ENCODE measurements around the gene FAM3D. TPM values are rescaled to one million over a fixed set of nuclear protein-coding genes. Genes with fewer than 3 reads are reported as not detected.

The FAM3D gene
- polyA plus RNA-seq, 1 donor (not counting 4 experiments of a cell fraction or from before 2014, with no cell fraction given), result not detected

GRCh38 chr3:58688574-58688973, 22.0 kb upstream of the FAM3D start:
- Histone ChIP-seq H2AFZ (ENCODE audit: control insufficient read depth, low read length) (no peak overlapping the region), H3K79me2 (ENCODE audit: control insufficient read depth, insufficient read depth, low read length) (no peaks in the 10 kb centered on the region), H3K27ac (ENCODE audit: control insufficient read depth, insufficient read depth, low read length) (no peak overlapping the region), H3K9me1 (ENCODE audit: control insufficient read depth, extremely low read depth, insufficient read depth, low read length) (no peaks in the 10 kb centered on the region), H3K9me3 (ENCODE audit: control insufficient read depth, low read depth, low read length) (peaks cover 4% of the 10 kb centered on the region), H3K4me1 (ENCODE audit: control insufficient read depth, extremely low read depth, insufficient read depth, low read length) (no peaks in the 10 kb centered on the region), H4K20me1 (ENCODE audit: control insufficient read depth, extremely low read depth, insufficient read depth, low read length) (no peaks in the 10 kb centered on the region), H3K4me2 (ENCODE audit: control insufficient read depth, extremely low read depth, insufficient read depth, low read depth, low read length) (no peak overlapping the region), H3K9ac (ENCODE audit: control insufficient read depth, extremely low read depth, insufficient read depth, low read length) (no peak overlapping the region), H3K27me3 (ENCODE audit: control insufficient read depth, extremely low read depth, insufficient read depth, low read length) (no peaks in the 10 kb centered on the region), H3K4me3 (ENCODE audit: control insufficient read depth in 2 of 3, extremely low read depth in 1 of 3, insufficient read depth in 2 of 3, low read depth in 1 of 3, low read length in 3 of 3) (no peak overlapping the region), H3K36me3 (ENCODE audit: control insufficient read depth in 2 of 2, extremely low read depth in 1 of 2, insufficient read depth in 2 of 2, low read length in 2 of 2) (no peaks in the 10 kb centered on the region)
- FAIRE-seq (no peak), DNase-seq (ENCODE audit: low read depth, low spot score) (no peak)
- dilution Hi-C loops (cut with MboI; ENCODE audit: extremely low pct_ligation_motif_present, low sequenced_read_pairs), result no loop called here
- TF ChIP-seq CTCF (optimal IDR thresholded peaks at IDR 0.05 in 1 of 3, IDR thresholded peaks at IDR 0.05 in 1 of 3, conservative IDR thresholded peaks at IDR 0.05 in 1 of 3; ENCODE audit: extremely low read depth in 1 of 3, insufficient read depth in 2 of 3, low read length in 3 of 3), result no peak
- no peak for TF ChIP-seq EZH2 (IDR thresholded peaks at IDR 0.05; ENCODE audit: low read length)

- Histone ChIP-seq H3K27me3 (ENCODE audit: control insufficient read depth, extremely low read depth, insufficient read depth, low read length) (no peaks in the 10 kb centered on the region), H3K36me3 (ENCODE audit: control insufficient read depth in 2 of 2, extremely low read depth in 1 of 2, insufficient read depth in 2 of 2, low read length in 2 of 2) (no peaks in the 10 kb centered on the region), H4K20me1 (ENCODE audit: control insufficient read depth, extremely low read depth, insufficient read depth, low read length) (no peaks in the 10 kb centered on the region), H3K9me3 (ENCODE audit: control insufficient read depth, low read depth, low read length) (peaks cover 4% of the 10 kb centered on the region), H3K79me2 (ENCODE audit: control insufficient read depth, insufficient read depth, low read length) (no peaks in the 10 kb centered on the region), H2AFZ (ENCODE audit: control insufficient read depth, low read length) (no peak overlapping the region), H3K9ac (ENCODE audit: control insufficient read depth, extremely low read depth, insufficient read depth, low read length) (no peak overlapping the region), H3K27ac (ENCODE audit: control insufficient read depth, insufficient read depth, low read length) (no peak overlapping the region), H3K9me1 (ENCODE audit: control insufficient read depth, extremely low read depth, insufficient read depth, low read length) (no peaks in the 10 kb centered on the region), H3K4me3 (ENCODE audit: control insufficient read depth in 2 of 3, extremely low read depth in 1 of 3, insufficient read depth in 2 of 3, low read depth in 1 of 3, low read length in 3 of 3) (no peak overlapping the region), H3K4me2 (ENCODE audit: control insufficient read depth, extremely low read depth, insufficient read depth, low read depth, low read length) (no peak overlapping the region), H3K4me1 (ENCODE audit: control insufficient read depth, extremely low read depth, insufficient read depth, low read length) (no peaks in the 10 kb centered on the region)
- TF ChIP-seq CTCF (optimal IDR thresholded peaks at IDR 0.05 in 1 of 3, IDR thresholded peaks at IDR 0.05 in 1 of 3, conservative IDR thresholded peaks at IDR 0.05 in 1 of 3; ENCODE audit: extremely low read depth in 1 of 3, insufficient read depth in 2 of 3, low read length in 3 of 3) (no peak), EZH2 (IDR thresholded peaks at IDR 0.05; ENCODE audit: low read length) (no peak)
- DNase-seq (ENCODE audit: low read depth, low spot score) (no peak), FAIRE-seq (no peak)
- dilution Hi-C loops (cut with MboI; ENCODE audit: extremely low pct_ligation_motif_present, low sequenced_read_pairs), result no loop called here
These were observed 20.3 kb upstream of the FAM3D start for GRCh38 chr3:58686847-58687246.

Data from keratinocyte (primary cell).